Coronary artery (tissue), 2 donors: ENCODE data around the gene CPNE9.

ENCODE experiments used
- DNase-seq: peaks from one replicate; pipeline ENCODE4 v3.0.0-alpha.2; 2017; ENCODE audit warnings: low spot score
- H3K27ac ChIP-seq, 2 donors: fragments of 200-600 bp; sonication (generic); one replicate each; pipeline ENCODE4 v1.5.1; 2016 to 2019
- H3K4me3 ChIP-seq: fragments of 200-600 bp; sonication (generic); 2 replicates; pipeline ENCODE4 v1.5.1; 2016; ENCODE audit warnings: mild to moderate bottlenecking, moderate library complexity
- CTCF ChIP-seq: fragments of 200-600 bp; sonication (generic); IDR thresholded peaks from one replicate; pipeline ENCODE4 v1.5.1; 2019; ENCODE audit warnings: antibody characterized with exemption

Gene CPNE9

GRCh38 chr3:9703240-9703639, 393 bp upstream of the CPNE9 start:
- DNase-seq, result no peak
- peak overlapping the region; percentile 67 for H3K4me3 ChIP-seq
- no peak overlapping the region for H3K27ac ChIP-seq
- no peak for TF ChIP-seq CTCF

- TF ChIP-seq CTCF, result no peak
- H3K4me3 ChIP-seq, result peak overlapping the region; percentile 67
- DNase-seq, result no peak
- no peak overlapping the region for H3K27ac ChIP-seq
Observed at GRCh38 chr3:9704347-9705322, 1.0 kb downstream of the CPNE9 start.

DNA sequence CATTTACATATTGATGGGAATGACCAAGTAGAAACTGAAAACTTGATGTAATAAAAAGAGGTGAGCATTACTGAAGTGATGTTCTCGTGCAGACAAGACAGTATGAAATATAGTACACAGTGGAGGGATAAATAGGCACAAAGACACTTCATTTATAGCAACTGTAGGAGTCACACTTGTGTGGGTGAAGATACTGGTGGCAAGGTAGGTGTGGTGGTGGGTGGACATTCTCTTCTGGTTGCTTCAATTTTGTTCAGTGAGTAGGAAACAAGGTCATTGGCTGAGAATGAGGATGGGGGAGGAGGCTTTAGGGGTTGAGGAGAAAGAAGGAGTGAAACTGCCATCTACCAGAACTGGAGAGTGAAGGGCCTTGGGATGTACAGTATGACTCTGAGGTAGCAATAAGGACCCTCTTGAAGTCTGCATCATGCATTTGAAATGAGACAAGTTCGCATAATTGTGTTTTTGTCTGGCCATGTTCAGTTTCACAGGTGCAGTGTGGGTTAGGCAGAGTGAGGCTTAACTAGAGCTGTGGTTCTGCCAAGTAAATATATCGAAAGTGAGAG, 6.6 kb downstream of the CPNE9 start:
- TF ChIP-seq CTCF, result no peak
- Histone ChIP-seq H3K27ac (no peak overlapping the region), H3K4me3 (no peak overlapping the region)
- DNase-seq, result no peak

DNA sequence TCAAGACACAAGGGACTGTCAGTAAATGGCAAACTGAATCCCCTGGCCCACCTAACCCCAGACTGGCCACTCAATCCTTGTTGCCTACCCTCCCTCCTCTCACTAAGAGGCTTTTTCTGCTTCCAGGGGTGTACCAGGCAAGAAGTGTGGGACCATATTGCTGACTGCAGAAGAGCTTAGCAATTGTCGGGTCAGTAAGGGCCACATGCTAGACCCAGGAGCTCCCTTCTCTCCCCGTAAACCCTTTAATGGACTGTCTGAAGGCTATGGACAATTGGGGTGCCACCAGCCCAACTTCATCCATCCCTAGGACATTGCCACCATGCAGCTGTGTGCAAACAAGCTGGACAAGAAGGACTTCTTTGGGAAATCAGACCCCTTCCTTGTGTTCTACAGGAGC, 8.8 kb downstream of the CPNE9 start:
- TF ChIP-seq CTCF, result no peak
- no peak for DNase-seq
- Histone ChIP-seq H3K4me3 (no peak overlapping the region), H3K27ac (no peak overlapping the region)

DNA sequence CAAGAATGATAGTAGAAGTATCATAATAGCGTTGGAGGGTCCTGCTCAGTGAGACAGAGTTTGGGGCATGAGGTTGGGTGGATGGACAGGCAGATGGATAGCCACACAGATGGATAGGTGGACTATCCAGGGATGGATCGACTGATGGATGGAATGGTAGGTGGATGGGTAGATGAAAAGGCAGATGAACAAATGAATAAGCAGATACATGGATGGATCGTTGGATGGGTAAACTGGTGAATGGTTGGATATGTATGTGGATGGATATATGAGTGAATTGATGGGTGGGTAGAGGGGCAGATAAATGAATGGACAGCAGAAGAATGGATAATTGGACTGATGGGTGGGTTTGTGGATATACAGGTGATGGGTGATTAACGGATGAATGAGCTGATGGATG, 9.5 kb downstream of the CPNE9 start:
- no peak for TF ChIP-seq CTCF
- no peak for DNase-seq
- no peak overlapping the region for H3K4me3 ChIP-seq
- no peak overlapping the region for H3K27ac ChIP-seq

DNA sequence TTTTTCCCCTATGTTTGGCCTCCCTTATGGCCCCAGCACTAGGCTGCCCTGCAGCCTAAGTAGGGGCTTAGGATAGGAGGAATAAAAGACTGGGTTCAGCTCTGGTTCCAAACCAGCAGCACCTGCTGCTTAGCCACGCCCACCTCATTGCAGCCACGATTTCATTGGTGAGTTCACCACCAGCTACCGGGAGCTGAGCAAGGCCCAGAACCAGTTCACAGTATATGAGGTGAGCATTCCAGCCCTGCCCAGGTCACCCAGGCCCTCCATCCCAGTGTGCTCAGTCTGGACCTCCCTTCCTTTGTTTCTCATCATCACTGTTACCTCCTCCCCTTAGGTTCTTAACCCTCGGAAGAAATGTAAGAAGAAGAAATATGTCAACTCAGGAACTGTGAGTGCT, 11.5 kb downstream of the CPNE9 start:
- Histone ChIP-seq H3K27ac (peak overlapping the region in 1 of 2 donors; percentile 47), H3K4me3 (no peak overlapping the region)
- no peak for TF ChIP-seq CTCF
- DNase-seq, result no peak
